WTC11 (cell line): ENCODE measurements around the gene DSE. TPM values are rescaled to one million over a fixed set of nuclear protein-coding genes. Genes with fewer than 3 reads are reported as not detected.

Experiments used
- ATAC-seq: fragments of 200-7000 bp; cut with Tn5 transposase; 2 replicates; pipeline ENCODE4 v1.10.0; 2021; ENCODE audit warnings: mild to moderate bottlenecking, moderate library complexity
- CTCF ChIA-PET: fragments of 300-600 bp; sonication (Branson Sonifier 250); formaldehyde crosslinking; loops from one replicate; lab custom pipeline; 2021; ENCODE audit warnings: antibody characterized with exemption; lab: Charles Lee
- POLR2A ChIA-PET: fragments of 350-600 bp; sonication (Branson Sonifier 250); formaldehyde crosslinking; loops from one replicate; lab custom pipeline; 2021; ENCODE audit warnings: antibody characterized with exemption; lab: Charles Lee
- DNase-seq: peaks from one replicate; pipeline ENCODE4 v3.0.0; 2021; ENCODE audit warnings: low spot score
- H3K27ac Mint-ChIP-seq: 2 replicates; pipeline ENCODE4 v1.8.0; 2021; ENCODE audit warnings: mixed read lengths
- H3K27me3 Mint-ChIP-seq: 2 replicates; pipeline ENCODE4 v1.8.0; 2021; ENCODE audit warnings: low read depth, mild to moderate bottlenecking, moderate library complexity, mixed read lengths
- H3K36me3 Mint-ChIP-seq: 2 replicates; pipeline ENCODE4 v1.8.0; 2021; ENCODE audit warnings: mixed read lengths
- H3K4me1 Mint-ChIP-seq: 2 replicates; pipeline ENCODE4 v1.8.0; 2022; ENCODE audit warnings: mixed read lengths
- H3K4me3 Mint-ChIP-seq: 2 replicates; pipeline ENCODE4 v1.8.0; 2021; ENCODE audit warnings: mild to moderate bottlenecking, moderate library complexity, mixed read lengths
- H3K9me3 Mint-ChIP-seq: 2 replicates; pipeline ENCODE4 v1.8.0; 2021; ENCODE audit warnings: mixed read lengths
- CREM ChIP-seq: sonication (generic); formaldehyde crosslinking; IDR thresholded peaks from 2 replicates; pipeline ENCODE4 v1.8.1; 2022; ENCODE audit warnings: mild to moderate bottlenecking, missing genetic modification reagents, moderate library complexity
- ELF4 ChIP-seq: sonication (generic); formaldehyde crosslinking; IDR thresholded peaks from 2 replicates; pipeline ENCODE4 v1.8.1; 2022; ENCODE audit warnings: low read depth, mild to moderate bottlenecking, moderate library complexity, missing genetic modification reagents
- ESRRA ChIP-seq: sonication (generic); formaldehyde crosslinking; IDR thresholded peaks from 2 replicates; pipeline ENCODE4 v1.8.1; 2022; ENCODE audit warnings: mild to moderate bottlenecking, missing genetic modification reagents, borderline replicate concordance
- GTF2I ChIP-seq: fragments of 250-450 bp; sonication (Bioruptor Pico); conservative IDR thresholded peaks from 2 replicates; pipeline ENCODE4 v1.4.0; 2021; ENCODE audit warnings: mild to moderate bottlenecking
- HMGA2 ChIP-seq: fragments of 250-450 bp; sonication (Bioruptor Pico); IDR thresholded peaks from 2 replicates; pipeline ENCODE4 v1.4.0; 2021; ENCODE audit warnings: mild to moderate bottlenecking, moderate library complexity
- IRF2 ChIP-seq: sonication (generic); formaldehyde crosslinking; IDR thresholded peaks from 2 replicates; pipeline ENCODE4 v1.8.0; 2022; ENCODE audit warnings: low read depth, missing genetic modification reagents, borderline replicate concordance
- JUN ChIP-seq: sonication (generic); formaldehyde crosslinking; IDR thresholded peaks from 2 replicates; pipeline ENCODE4 v1.8.0; 2023; ENCODE audit warnings: mild to moderate bottlenecking, missing genetic modification reagents
- KAT7 ChIP-seq: sonication (generic); formaldehyde crosslinking; IDR thresholded peaks from 2 replicates; pipeline ENCODE4 v1.8.1; 2023; ENCODE audit warnings: missing genetic modification reagents, mild to moderate bottlenecking, borderline replicate concordance
- NFATC4 ChIP-seq: fragments of 250-450 bp; sonication (Bioruptor Pico); IDR thresholded peaks from 2 replicates; pipeline ENCODE4 v1.9.0; 2021; ENCODE audit warnings: mild to moderate bottlenecking
- NFYB ChIP-seq: sonication (generic); formaldehyde crosslinking; conservative IDR thresholded peaks from 2 replicates; pipeline ENCODE4 v1.8.0; 2022; ENCODE audit warnings: low read depth, missing genetic modification reagents
- NR3C1 ChIP-seq: sonication (generic); formaldehyde crosslinking; conservative IDR thresholded peaks from 2 replicates; pipeline ENCODE4 v1.8.1; 2023; ENCODE audit warnings: low read depth, mild to moderate bottlenecking, missing genetic modification reagents
- RORB ChIP-seq: fragments of 250-450 bp; sonication (Bioruptor Pico); IDR thresholded peaks from 2 replicates; pipeline ENCODE4 v1.9.0; 2021; ENCODE audit warnings: mild to moderate bottlenecking
- SMAD3 ChIP-seq: sonication (generic); formaldehyde crosslinking; IDR thresholded peaks from 2 replicates; pipeline ENCODE4 v1.8.0; 2022; ENCODE audit warnings: missing genetic modification reagents, mild to moderate bottlenecking, borderline replicate concordance
- SMAD4 ChIP-seq: sonication (generic); formaldehyde crosslinking; IDR thresholded peaks from 2 replicates; pipeline ENCODE4 v1.8.0; 2022; ENCODE audit warnings: mild to moderate bottlenecking, missing genetic modification reagents
- SOX15 ChIP-seq: fragments of 250-450 bp; sonication (Bioruptor Pico); IDR thresholded peaks from 2 replicates; pipeline ENCODE4 v1.9.0; 2021; ENCODE audit warnings: mild to moderate bottlenecking
- TEAD4 ChIP-seq: sonication (generic); formaldehyde crosslinking; IDR thresholded peaks from 2 replicates; pipeline ENCODE4 v1.8.0; 2022; ENCODE audit warnings: mild to moderate bottlenecking, missing genetic modification reagents
- ZBTB21 ChIP-seq: sonication (generic); formaldehyde crosslinking; IDR thresholded peaks from 2 replicates; pipeline ENCODE4 v1.8.1; 2023; ENCODE audit warnings: mild to moderate bottlenecking, missing genetic modification reagents, borderline replicate concordance
- ZNF138 ChIP-seq: sonication (generic); formaldehyde crosslinking; conservative IDR thresholded peaks from 2 replicates; pipeline ENCODE4 v1.8.1; 2022; ENCODE audit warnings: mild to moderate bottlenecking, moderate library complexity, missing genetic modification reagents
- ZNF219 ChIP-seq: sonication (generic); formaldehyde crosslinking; IDR thresholded peaks from 2 replicates; pipeline ENCODE4 v1.8.0; 2023; ENCODE audit warnings: missing genetic modification reagents, mild to moderate bottlenecking, borderline replicate concordance
- ZNF232 ChIP-seq: sonication (generic); formaldehyde crosslinking; IDR thresholded peaks from 2 replicates; pipeline ENCODE4 v1.8.0; 2022; ENCODE audit warnings: mild to moderate bottlenecking, missing genetic modification reagents
- total RNA-seq: library from RNA; stranded (reverse); gene quantifications from 3 replicates; pipeline ENCODE4 v1.2.3, GENCODE V29; 2021
- TF ChIP-seq, protein P1 (sequence below): fragments of 250-450 bp; sonication (Bioruptor Pico); IDR thresholded peaks from 2 replicates; pipeline ENCODE4 v1.9.0; 2021; ENCODE audit warnings: mild to moderate bottlenecking, borderline replicate concordance
- TF ChIP-seq, protein P2 (sequence below): sonication (generic); formaldehyde crosslinking; IDR thresholded peaks from 2 replicates; pipeline ENCODE4 v1.8.0; 2022; ENCODE audit warnings: missing genetic modification reagents
- TF ChIP-seq, protein P3 (sequence below): sonication (generic); formaldehyde crosslinking; IDR thresholded peaks from 2 replicates; pipeline ENCODE4 v1.8.1; 2022; ENCODE audit warnings: low read depth, mild to moderate bottlenecking, moderate library complexity, missing genetic modification reagents, borderline replicate concordance
- TF ChIP-seq, protein P4 (sequence below): sonication (generic); formaldehyde crosslinking; IDR thresholded peaks from 2 replicates; pipeline ENCODE4 v1.8.1; 2022; ENCODE audit warnings: mild to moderate bottlenecking, moderate library complexity, missing genetic modification reagents
- TF ChIP-seq, protein P5 (sequence below): sonication (generic); formaldehyde crosslinking; IDR thresholded peaks from 2 replicates; pipeline ENCODE4 v1.8.1; 2022; ENCODE audit warnings: missing genetic modification reagents, borderline replicate concordance

DSE gene
- total RNA-seq, 1 experiment from 2014 or later: 78.3 TPM

DNA sequence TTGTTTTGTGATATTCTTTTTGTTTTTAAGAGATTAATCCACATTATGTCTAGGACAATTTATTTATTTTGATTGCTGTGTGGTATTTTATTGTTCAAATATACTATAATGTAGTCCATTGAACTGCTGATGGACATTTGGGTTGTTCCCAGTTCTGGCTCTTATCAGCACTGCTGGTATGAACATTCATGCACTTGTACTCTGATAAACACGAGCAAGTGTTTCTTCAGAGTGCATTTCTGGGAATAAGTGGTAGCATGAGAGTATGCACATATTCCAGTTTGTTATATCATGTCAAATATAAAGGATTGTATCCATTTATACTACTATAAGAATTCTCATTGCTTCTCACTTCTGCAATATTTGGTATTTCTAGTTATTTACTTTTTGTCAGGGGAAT lies 97.5 kb downstream of the DSE start:
- Mint-ChIP-seq H3K27me3 (peaks cover 6% of the 10 kb centered on the region), H3K36me3 (no peaks in the 10 kb centered on the region)
- DNase-seq (no peak), ATAC-seq (no peak)
- CTCF ChIA-PET: interaction anchor here (1.1 kb wide), 1 partner anchor 181 kb away, joined by 3 read pairs; no protein-coding TSS in a partner anchor
- TF ChIP-seq ESRRA (CRISPR knock-in tag) (no peak), IRF2 (CRISPR knock-in tag) (no peak), SMAD4 (CRISPR knock-in tag) (no peak), NFYB (CRISPR knock-in tag) (no peak), ELF4 (no peak), ZNF232 (CRISPR knock-in tag) (no peak), SMAD3 (CRISPR knock-in tag) (no peak), ZNF219 (CRISPR knock-in tag) (no peak), TEAD4 (no peak)
- TF ChIP-seq, protein P1, sequence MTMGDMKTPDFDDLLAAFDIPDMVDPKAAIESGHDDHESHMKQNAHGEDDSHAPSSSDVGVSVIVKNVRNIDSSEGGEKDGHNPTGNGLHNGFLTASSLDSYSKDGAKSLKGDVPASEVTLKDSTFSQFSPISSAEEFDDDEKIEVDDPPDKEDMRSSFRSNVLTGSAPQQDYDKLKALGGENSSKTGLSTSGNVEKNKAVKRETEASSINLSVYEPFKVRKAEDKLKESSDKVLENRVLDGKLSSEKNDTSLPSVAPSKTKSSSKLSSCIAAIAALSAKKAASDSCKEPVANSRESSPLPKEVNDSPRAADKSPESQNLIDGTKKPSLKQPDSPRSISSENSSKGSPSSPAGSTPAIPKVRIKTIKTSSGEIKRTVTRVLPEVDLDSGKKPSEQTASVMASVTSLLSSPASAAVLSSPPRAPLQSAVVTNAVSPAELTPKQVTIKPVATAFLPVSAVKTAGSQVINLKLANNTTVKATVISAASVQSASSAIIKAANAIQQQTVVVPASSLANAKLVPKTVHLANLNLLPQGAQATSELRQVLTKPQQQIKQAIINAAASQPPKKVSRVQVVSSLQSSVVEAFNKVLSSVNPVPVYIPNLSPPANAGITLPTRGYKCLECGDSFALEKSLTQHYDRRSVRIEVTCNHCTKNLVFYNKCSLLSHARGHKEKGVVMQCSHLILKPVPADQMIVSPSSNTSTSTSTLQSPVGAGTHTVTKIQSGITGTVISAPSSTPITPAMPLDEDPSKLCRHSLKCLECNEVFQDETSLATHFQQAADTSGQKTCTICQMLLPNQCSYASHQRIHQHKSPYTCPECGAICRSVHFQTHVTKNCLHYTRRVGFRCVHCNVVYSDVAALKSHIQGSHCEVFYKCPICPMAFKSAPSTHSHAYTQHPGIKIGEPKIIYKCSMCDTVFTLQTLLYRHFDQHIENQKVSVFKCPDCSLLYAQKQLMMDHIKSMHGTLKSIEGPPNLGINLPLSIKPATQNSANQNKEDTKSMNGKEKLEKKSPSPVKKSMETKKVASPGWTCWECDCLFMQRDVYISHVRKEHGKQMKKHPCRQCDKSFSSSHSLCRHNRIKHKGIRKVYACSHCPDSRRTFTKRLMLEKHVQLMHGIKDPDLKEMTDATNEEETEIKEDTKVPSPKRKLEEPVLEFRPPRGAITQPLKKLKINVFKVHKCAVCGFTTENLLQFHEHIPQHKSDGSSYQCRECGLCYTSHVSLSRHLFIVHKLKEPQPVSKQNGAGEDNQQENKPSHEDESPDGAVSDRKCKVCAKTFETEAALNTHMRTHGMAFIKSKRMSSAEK (CRISPR knock-in tag): no peak
- TF ChIP-seq, protein P2, sequence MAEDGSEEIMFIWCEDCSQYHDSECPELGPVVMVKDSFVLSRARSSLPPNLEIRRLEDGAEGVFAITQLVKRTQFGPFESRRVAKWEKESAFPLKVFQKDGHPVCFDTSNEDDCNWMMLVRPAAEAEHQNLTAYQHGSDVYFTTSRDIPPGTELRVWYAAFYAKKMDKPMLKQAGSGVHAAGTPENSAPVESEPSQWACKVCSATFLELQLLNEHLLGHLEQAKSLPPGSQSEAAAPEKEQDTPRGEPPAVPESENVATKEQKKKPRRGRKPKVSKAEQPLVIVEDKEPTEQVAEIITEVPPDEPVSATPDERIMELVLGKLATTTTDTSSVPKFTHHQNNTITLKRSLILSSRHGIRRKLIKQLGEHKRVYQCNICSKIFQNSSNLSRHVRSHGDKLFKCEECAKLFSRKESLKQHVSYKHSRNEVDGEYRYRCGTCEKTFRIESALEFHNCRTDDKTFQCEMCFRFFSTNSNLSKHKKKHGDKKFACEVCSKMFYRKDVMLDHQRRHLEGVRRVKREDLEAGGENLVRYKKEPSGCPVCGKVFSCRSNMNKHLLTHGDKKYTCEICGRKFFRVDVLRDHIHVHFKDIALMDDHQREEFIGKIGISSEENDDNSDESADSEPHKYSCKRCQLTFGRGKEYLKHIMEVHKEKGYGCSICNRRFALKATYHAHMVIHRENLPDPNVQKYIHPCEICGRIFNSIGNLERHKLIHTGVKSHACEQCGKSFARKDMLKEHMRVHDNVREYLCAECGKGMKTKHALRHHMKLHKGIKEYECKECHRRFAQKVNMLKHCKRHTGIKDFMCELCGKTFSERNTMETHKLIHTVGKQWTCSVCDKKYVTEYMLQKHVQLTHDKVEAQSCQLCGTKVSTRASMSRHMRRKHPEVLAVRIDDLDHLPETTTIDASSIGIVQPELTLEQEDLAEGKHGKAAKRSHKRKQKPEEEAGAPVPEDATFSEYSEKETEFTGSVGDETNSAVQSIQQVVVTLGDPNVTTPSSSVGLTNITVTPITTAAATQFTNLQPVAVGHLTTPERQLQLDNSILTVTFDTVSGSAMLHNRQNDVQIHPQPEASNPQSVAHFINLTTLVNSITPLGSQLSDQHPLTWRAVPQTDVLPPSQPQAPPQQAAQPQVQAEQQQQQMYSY (CRISPR knock-in tag): no peak
- TF ChIP-seq, all 79 proteins: peak for 0
- Mint-ChIP-seq H3K9me3 (peaks cover 3% of the 10 kb centered on the region; the same call in 1 of the 2 replicates), H3K4me1 (peaks cover 17% of the 10 kb centered on the region), H3K4me3 (no peak overlapping the region), H3K27ac (no peak overlapping the region)
- POLR2A ChIA-PET: no interaction called here

DNA sequence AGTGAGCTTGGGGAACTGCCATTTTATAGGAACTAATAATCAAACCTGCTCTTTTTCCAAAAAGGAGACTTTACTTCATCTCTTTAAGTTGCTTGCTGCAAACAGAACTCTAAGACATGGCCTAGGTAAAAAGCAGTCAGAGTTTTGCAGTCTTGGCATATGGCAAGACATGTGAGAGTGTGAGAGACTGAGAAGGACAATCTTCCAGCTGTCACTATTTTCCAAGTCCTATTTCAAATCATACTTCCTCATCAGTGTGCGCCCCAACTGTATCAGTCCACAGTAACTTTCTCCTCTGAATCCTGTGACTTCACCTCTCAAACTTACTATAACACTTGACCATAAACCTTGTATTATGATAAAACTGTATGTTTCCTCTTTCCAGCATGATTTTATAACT lies 100.8 kb downstream of the DSE start:
- H3K4me3 Mint-ChIP-seq: no peak overlapping the region
- ATAC-seq (no peak), DNase-seq (no peak)
- H3K9me3 Mint-ChIP-seq: peaks cover 3% of the 10 kb centered on the region; the same call in 1 of the 2 replicates
- ChIA-PET POLR2A (no interaction called here), CTCF (no interaction called here)
- H3K36me3 Mint-ChIP-seq: no peaks in the 10 kb centered on the region
- H3K27ac Mint-ChIP-seq: no peak overlapping the region
- H3K27me3 Mint-ChIP-seq: peaks cover 3% of the 10 kb centered on the region; the same call in 1 of the 2 replicates
- H3K4me1 Mint-ChIP-seq: peaks cover 2% of the 10 kb centered on the region; the same call in 1 of the 2 replicates
- TF ChIP-seq KAT7 (CRISPR knock-in tag) (no peak), RORB (CRISPR knock-in tag) (no peak), ZNF138 (CRISPR knock-in tag) (no peak), ELF4 (no peak), NFYB (CRISPR knock-in tag) (no peak), NR3C1 (CRISPR knock-in tag) (no peak), HMGA2 (no peak), TEAD4 (no peak), ESRRA (CRISPR knock-in tag) (no peak), SOX15 (CRISPR knock-in tag) (no peak), ZNF232 (CRISPR knock-in tag) (no peak), ZBTB21 (CRISPR knock-in tag) (no peak), JUN (CRISPR knock-in tag) (no peak), NFATC4 (CRISPR knock-in tag) (no peak), GTF2I (CRISPR knock-in tag) (no peak), CREM (CRISPR knock-in tag) (no peak)
- TF ChIP-seq, protein P3, sequence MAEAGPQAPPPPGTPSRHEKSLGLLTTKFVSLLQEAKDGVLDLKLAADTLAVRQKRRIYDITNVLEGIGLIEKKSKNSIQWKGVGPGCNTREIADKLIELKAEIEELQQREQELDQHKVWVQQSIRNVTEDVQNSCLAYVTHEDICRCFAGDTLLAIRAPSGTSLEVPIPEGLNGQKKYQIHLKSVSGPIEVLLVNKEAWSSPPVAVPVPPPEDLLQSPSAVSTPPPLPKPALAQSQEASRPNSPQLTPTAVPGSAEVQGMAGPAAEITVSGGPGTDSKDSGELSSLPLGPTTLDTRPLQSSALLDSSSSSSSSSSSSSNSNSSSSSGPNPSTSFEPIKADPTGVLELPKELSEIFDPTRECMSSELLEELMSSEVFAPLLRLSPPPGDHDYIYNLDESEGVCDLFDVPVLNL (CRISPR knock-in tag): no peak
- TF ChIP-seq, protein P4, sequence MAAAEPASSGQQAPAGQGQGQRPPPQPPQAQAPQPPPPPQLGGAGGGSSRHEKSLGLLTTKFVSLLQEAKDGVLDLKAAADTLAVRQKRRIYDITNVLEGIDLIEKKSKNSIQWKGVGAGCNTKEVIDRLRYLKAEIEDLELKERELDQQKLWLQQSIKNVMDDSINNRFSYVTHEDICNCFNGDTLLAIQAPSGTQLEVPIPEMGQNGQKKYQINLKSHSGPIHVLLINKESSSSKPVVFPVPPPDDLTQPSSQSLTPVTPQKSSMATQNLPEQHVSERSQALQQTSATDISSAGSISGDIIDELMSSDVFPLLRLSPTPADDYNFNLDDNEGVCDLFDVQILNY (CRISPR knock-in tag): no peak
- TF ChIP-seq, protein P5, sequence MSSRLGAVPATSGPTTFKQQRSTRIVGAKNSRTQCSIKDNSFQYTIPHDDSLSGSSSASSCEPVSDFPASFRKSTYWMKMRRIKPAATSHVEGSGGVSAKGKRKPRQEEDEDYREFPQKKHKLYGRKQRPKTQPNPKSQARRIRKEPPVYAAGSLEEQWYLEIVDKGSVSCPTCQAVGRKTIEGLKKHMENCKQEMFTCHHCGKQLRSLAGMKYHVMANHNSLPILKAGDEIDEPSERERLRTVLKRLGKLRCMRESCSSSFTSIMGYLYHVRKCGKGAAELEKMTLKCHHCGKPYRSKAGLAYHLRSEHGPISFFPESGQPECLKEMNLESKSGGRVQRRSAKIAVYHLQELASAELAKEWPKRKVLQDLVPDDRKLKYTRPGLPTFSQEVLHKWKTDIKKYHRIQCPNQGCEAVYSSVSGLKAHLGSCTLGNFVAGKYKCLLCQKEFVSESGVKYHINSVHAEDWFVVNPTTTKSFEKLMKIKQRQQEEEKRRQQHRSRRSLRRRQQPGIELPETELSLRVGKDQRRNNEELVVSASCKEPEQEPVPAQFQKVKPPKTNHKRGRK (CRISPR knock-in tag): no peak
